Umbilical cord (tissue), 2 donors: ENCODE results near the gene MAPT. TPM values are rescaled to one million over a fixed set of nuclear protein-coding genes. Genes with fewer than 3 reads are reported as not detected.
"Not testable (repeated sequence)": the region's sequence is repeated elsewhere in the genome, so short reads cannot be mapped to it uniquely, and the experiment has no call there.

Experiments
- DNase-seq: peaks from one replicate; pipeline ENCODE4 v3.0.0-alpha.2; 2015; ENCODE audit warnings: low spot score
- total RNA-seq: library from RNA; depleted of rRNA; stranded (reverse); fragments of >200 nt; gene quantifications from one replicate; pipeline ENCODE4 v1.2.3, GENCODE V29; 2014; ENCODE audit warnings: low replicate concordance; ENCODE audit not compliant: insufficient read depth

Gene MAPT
- total RNA-seq, 1 donor from 2014 or later, result 1.7 TPM

GRCh38 chr17:45991341-45991740 lies 97.0 kb downstream of the MAPT start:
- no peak for DNase-seq

GRCh38 chr17:45992175-45992574 lies 97.8 kb downstream of the MAPT start:
- DNase-seq, result no peak

GRCh38 chr17:45992904-45993303 lies 98.5 kb downstream of the MAPT start:
- DNase-seq, result no peak

GRCh38 chr17:45993962-45994627 lies 99.7 kb downstream of the MAPT start:
- DNase-seq, result no peak

- no peak for DNase-seq
Measured at GRCh38 chr17:45994987-45995386, 100.6 kb downstream of the MAPT start.

GRCh38 chr17:45995627-45996270 lies 101.4 kb downstream of the MAPT start:
- no peak for DNase-seq

GRCh38 chr17:45996282-45996937 lies 102.1 kb downstream of the MAPT start:
- no peak for DNase-seq

- DNase-seq, result no peak
Measured at GRCh38 chr17:45997166-45997565, 102.8 kb downstream of the MAPT start.

GRCh38 chr17:45997624-45998023 lies 103.3 kb downstream of the MAPT start:
- DNase-seq, result no peak

GRCh38 chr17:45998987-45999899 lies 104.9 kb downstream of the MAPT start, which contains the start of gene STH:
TSS of gene STH (plus strand) at chr17:45999250. CDS start at chr17:45999280, 30 bp downstream.
- no peak for DNase-seq

GRCh38 chr17:45999900-46000290 lies 105.5 kb downstream of the MAPT start:
- DNase-seq, result no peak

GRCh38 chr17:46000292-46000691 lies 105.9 kb downstream of the MAPT start:
- no peak for DNase-seq

GRCh38 chr17:46000757-46001156 lies 106.4 kb downstream of the MAPT start:
- DNase-seq, result no peak

- DNase-seq, result no peak
Measured at GRCh38 chr17:46001390-46002310, 107.3 kb downstream of the MAPT start.

GRCh38 chr17:46002311-46002972 lies 108.1 kb downstream of the MAPT start:
- DNase-seq, result peak; percentile 73

- DNase-seq, result no peak
Measured at GRCh38 chr17:46002973-46003316, 108.6 kb downstream of the MAPT start.

GRCh38 chr17:46003907-46004748 lies 109.8 kb downstream of the MAPT start:
- peak; percentile 36 for DNase-seq

- DNase-seq, result not testable (repeated sequence)
Measured at GRCh38 chr17:46006082-46006481, 111.7 kb downstream of the MAPT start.

GRCh38 chr17:46007461-46007965 lies 113.2 kb downstream of the MAPT start:
- no peak for DNase-seq
